Measurements from ENCODE around the gene ETHE1. TPM values are rescaled to one million over a fixed set of nuclear protein-coding genes. Genes with fewer than 3 reads are reported as not detected.

Gene ETHE1
- total and polyA plus RNA-seq, 4 donors, result 30.4 to 45.1 (median 34.5) TPM

DNA sequence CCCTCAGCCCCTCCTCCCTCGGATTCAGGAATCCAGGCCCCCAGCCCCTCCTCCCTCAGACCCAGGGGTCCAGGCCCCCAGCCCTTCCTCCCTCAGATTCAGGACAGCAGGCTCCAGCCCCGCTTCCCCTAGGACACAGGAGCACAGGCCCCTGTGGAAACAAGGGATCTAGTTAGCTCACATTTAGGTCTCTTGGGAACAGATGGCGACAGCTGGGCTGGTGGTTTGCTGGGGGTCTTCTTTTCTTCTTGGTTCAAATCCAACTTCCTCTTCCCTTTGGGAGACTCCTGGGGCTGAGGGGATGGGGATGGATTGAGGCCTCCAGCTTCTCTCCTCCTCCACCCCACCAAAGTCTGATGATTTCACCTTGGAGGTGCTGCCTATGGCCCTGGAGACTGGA, 25.6 kb upstream of the ETHE1 start:
- TF ChIP-seq RAD21 (IDR thresholded peaks at IDR 0.05) (no peak), FOXA2 (IDR thresholded peaks at IDR 0.05) (no peak), FOXA1 (IDR thresholded peaks at IDR 0.05) (no peak), GABPA (IDR thresholded peaks at IDR 0.05 in 1 of 2, conservative IDR thresholded peaks at IDR 0.05 in 1 of 2) (no peak), TAF1 (conservative IDR thresholded peaks at IDR 0.05) (no peak), ATF3 (IDR thresholded peaks at IDR 0.05) (no peak)
- TF ChIP-seq, protein P1, sequence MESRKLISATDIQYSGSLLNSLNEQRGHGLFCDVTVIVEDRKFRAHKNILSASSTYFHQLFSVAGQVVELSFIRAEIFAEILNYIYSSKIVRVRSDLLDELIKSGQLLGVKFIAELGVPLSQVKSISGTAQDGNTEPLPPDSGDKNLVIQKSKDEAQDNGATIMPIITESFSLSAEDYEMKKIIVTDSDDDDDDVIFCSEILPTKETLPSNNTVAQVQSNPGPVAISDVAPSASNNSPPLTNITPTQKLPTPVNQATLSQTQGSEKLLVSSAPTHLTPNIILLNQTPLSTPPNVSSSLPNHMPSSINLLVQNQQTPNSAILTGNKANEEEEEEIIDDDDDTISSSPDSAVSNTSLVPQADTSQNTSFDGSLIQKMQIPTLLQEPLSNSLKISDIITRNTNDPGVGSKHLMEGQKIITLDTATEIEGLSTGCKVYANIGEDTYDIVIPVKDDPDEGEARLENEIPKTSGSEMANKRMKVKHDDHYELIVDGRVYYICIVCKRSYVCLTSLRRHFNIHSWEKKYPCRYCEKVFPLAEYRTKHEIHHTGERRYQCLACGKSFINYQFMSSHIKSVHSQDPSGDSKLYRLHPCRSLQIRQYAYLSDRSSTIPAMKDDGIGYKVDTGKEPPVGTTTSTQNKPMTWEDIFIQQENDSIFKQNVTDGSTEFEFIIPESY (IDR thresholded peaks at IDR 0.05), result no peak
- TF ChIP-seq, protein P2, sequence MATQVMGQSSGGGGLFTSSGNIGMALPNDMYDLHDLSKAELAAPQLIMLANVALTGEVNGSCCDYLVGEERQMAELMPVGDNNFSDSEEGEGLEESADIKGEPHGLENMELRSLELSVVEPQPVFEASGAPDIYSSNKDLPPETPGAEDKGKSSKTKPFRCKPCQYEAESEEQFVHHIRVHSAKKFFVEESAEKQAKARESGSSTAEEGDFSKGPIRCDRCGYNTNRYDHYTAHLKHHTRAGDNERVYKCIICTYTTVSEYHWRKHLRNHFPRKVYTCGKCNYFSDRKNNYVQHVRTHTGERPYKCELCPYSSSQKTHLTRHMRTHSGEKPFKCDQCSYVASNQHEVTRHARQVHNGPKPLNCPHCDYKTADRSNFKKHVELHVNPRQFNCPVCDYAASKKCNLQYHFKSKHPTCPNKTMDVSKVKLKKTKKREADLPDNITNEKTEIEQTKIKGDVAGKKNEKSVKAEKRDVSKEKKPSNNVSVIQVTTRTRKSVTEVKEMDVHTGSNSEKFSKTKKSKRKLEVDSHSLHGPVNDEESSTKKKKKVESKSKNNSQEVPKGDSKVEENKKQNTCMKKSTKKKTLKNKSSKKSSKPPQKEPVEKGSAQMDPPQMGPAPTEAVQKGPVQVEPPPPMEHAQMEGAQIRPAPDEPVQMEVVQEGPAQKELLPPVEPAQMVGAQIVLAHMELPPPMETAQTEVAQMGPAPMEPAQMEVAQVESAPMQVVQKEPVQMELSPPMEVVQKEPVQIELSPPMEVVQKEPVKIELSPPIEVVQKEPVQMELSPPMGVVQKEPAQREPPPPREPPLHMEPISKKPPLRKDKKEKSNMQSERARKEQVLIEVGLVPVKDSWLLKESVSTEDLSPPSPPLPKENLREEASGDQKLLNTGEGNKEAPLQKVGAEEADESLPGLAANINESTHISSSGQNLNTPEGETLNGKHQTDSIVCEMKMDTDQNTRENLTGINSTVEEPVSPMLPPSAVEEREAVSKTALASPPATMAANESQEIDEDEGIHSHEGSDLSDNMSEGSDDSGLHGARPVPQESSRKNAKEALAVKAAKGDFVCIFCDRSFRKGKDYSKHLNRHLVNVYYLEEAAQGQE (IDR thresholded peaks at IDR 0.05), result no peak
- TF ChIP-seq, protein P3, sequence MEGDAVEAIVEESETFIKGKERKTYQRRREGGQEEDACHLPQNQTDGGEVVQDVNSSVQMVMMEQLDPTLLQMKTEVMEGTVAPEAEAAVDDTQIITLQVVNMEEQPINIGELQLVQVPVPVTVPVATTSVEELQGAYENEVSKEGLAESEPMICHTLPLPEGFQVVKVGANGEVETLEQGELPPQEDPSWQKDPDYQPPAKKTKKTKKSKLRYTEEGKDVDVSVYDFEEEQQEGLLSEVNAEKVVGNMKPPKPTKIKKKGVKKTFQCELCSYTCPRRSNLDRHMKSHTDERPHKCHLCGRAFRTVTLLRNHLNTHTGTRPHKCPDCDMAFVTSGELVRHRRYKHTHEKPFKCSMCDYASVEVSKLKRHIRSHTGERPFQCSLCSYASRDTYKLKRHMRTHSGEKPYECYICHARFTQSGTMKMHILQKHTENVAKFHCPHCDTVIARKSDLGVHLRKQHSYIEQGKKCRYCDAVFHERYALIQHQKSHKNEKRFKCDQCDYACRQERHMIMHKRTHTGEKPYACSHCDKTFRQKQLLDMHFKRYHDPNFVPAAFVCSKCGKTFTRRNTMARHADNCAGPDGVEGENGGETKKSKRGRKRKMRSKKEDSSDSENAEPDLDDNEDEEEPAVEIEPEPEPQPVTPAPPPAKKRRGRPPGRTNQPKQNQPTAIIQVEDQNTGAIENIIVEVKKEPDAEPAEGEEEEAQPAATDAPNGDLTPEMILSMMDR (IDR thresholded peaks at IDR 0.05; ENCODE audit: low read depth, low read length, missing input control), result no peak
- Histone ChIP-seq H3K27me3 (ENCODE audit: control insufficient read depth in 4 of 4, insufficient read depth in 4 of 4, low read length in 3 of 4) (no peaks in the 10 kb centered on the region), H3K4me1 (ENCODE audit: control insufficient read depth in 4 of 4, insufficient read depth in 4 of 4, low read length in 3 of 4) (no peaks in the 10 kb centered on the region), H3K36me3 (ENCODE audit: control insufficient read depth in 4 of 4, insufficient read depth in 3 of 4, low read depth in 1 of 4, low read length in 3 of 4) (peaks cover 8 to 30% (median 14%) of the 10 kb centered on the region in 4 donors), H3K9me3 (ENCODE audit: control insufficient read depth in 4 of 4, low read length in 3 of 4) (no peaks in the 10 kb centered on the region), H3K9ac (ENCODE audit: low read depth in 1 of 2, low read length in 2 of 2) (no peak overlapping the region), H3K4me3 (ENCODE audit: low read depth in 1 of 3, low read length in 3 of 3) (no peak overlapping the region), H3K27ac (ENCODE audit: low read depth in 1 of 2, low read length in 2 of 2) (no peak overlapping the region)
- 81% methylated on average over 3 of the region's 3 CpGs for WGBS
- DNase-seq (ENCODE audit: low spot score), result no peak

- H3K9me3 ChIP-seq (ENCODE audit: control insufficient read depth in 4 of 4, low read length in 3 of 4), result no peaks in the 10 kb centered on the region
- no peak for DNase-seq (ENCODE audit: low spot score)
- WGBS, result 96% methylated on average over 3 of the region's 3 CpGs
- TF ChIP-seq FOXA2 (IDR thresholded peaks at IDR 0.05) (no peak), YY1 (IDR thresholded peaks at IDR 0.05) (no peak), RAD21 (IDR thresholded peaks at IDR 0.05) (no peak), EGR1 (IDR thresholded peaks at IDR 0.05; ENCODE audit: low read depth in 2 of 2) (no peak), SP1 (IDR thresholded peaks at IDR 0.05) (no peak)
- TF ChIP-seq, protein P3 (IDR thresholded peaks at IDR 0.05; ENCODE audit: low read depth, low read length, missing input control), result no peak
- no peak overlapping the region for H3K27ac ChIP-seq (ENCODE audit: low read depth in 1 of 2, low read length in 2 of 2)
- peaks cover 8 to 30% (median 14%) of the 10 kb centered on the region in 4 donors for H3K36me3 ChIP-seq (ENCODE audit: control insufficient read depth in 4 of 4, insufficient read depth in 3 of 4, low read depth in 1 of 4, low read length in 3 of 4)
- H3K27me3 ChIP-seq (ENCODE audit: control insufficient read depth in 4 of 4, insufficient read depth in 4 of 4, low read length in 3 of 4), result no peaks in the 10 kb centered on the region
- no peak overlapping the region for H3K9ac ChIP-seq (ENCODE audit: low read depth in 1 of 2, low read length in 2 of 2)
- no peak overlapping the region for H3K4me3 ChIP-seq (ENCODE audit: low read depth in 1 of 3, low read length in 3 of 3)
- H3K4me1 ChIP-seq (ENCODE audit: control insufficient read depth in 4 of 4, insufficient read depth in 4 of 4, low read length in 3 of 4), result no peaks in the 10 kb centered on the region
These were observed 25.1 kb upstream of the ETHE1 start for GRCh38 chr19:43552198-43552450.

All from liver (tissue), 9 donors.